LNCaP clone FGC (cell line): ENCODE results near the gene STK11.

Source experiments
- DNase-seq: peaks from one replicate; pipeline ENCODE4 v3.0.0-alpha.2; 2011; ENCODE audit warnings: low read depth
- H3K4me3 ChIP-seq: 2 replicates; pipeline ENCODE4 v1.5.1; 2011; ENCODE audit warnings: mild to moderate bottlenecking, low read depth, low read length, control low read depth
- TF ChIP-seq, protein P1 (sequence below): IDR thresholded peaks from 2 replicates; pipeline ENCODE4 v1.5.1; 2012; ENCODE audit warnings: mild to moderate bottlenecking; ENCODE audit not compliant: control insufficient read depth, insufficient read depth; ENCODE audit errors: extremely low read depth

The STK11 gene

DNA sequence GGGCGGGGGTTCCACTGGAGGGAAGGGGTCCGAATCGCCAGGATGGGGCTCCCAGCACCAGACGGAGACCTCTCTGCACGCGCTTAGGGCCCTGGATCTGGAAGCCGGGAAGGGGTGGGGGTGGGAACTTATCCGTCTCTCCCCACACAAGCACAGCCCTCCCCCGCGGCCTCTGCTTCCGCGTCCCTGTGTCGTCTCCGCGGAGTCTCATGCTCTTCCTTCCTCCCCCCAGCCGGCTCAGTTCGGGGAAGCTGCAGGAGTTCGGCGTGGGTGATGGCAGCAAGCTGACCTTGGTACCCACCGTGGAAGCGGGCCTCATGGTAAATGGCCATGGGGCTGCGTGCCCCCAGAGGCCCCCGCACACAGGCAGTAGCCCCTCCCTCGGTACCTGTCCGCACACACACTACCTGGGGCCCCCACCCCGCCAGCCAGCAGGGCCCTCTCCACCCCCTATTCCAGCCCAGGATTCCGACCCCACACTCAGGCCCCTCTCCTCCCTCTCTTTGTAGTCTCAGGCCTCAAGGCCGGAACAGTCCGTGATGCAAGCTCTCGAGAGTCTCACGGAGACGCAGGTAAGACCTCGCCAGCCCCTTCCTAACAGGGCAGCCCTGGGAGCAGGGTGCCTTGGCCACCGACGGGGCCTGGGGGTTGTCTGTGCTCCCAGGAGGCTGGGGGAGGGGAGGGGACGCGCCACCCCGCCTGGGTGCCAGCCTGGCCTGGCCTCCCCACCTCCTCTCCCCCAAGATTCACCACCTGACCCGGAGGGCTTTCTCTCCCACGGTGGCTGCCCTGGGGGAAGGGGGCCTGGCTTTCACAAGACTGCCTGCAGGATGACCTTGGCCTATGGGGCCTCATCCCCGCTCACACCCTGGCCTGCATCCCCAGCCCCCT, 46.0 kb downstream of the STK11 start:
- DNase-seq = no peak
- peak overlapping the region; percentile 80 for H3K4me3 ChIP-seq

DNA sequence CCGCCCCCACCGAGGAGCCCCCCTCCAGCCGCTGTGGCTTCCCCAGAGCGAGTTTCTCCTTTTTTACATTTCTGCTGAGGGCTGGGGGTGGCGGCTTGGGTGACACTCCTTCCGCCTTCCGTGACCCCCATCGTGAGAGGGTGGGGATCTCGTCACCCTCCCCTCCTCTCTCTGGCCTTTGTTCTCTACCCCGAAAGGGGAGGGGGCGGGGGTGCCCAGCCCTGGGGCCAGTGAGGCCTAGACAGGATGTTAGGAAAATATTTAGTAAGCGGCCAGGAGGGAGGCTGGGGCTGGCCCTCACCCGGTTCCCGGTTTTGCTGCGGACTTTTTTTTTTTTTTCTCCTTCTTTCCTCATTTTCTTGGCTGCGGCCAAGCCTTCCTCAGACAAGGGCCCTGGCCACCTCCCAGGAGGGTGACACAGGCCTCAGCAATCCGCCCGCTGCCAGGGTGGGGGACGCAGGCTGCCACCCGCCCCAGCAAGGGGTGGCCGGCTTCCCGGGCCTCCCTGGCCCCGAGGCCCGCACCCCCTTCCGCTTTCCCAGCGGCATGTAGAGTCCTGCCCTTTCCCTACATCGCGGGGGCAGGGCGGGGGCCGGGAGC, 46.7 kb downstream of the STK11 start:
- H3K4me3 ChIP-seq = peak overlapping the region; percentile 80
- no peak for DNase-seq

More for the DNA sequence above, 46.0 kb downstream of the STK11 start:
- TF ChIP-seq, protein P1, sequence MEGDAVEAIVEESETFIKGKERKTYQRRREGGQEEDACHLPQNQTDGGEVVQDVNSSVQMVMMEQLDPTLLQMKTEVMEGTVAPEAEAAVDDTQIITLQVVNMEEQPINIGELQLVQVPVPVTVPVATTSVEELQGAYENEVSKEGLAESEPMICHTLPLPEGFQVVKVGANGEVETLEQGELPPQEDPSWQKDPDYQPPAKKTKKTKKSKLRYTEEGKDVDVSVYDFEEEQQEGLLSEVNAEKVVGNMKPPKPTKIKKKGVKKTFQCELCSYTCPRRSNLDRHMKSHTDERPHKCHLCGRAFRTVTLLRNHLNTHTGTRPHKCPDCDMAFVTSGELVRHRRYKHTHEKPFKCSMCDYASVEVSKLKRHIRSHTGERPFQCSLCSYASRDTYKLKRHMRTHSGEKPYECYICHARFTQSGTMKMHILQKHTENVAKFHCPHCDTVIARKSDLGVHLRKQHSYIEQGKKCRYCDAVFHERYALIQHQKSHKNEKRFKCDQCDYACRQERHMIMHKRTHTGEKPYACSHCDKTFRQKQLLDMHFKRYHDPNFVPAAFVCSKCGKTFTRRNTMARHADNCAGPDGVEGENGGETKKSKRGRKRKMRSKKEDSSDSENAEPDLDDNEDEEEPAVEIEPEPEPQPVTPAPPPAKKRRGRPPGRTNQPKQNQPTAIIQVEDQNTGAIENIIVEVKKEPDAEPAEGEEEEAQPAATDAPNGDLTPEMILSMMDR = no peak

DNA sequence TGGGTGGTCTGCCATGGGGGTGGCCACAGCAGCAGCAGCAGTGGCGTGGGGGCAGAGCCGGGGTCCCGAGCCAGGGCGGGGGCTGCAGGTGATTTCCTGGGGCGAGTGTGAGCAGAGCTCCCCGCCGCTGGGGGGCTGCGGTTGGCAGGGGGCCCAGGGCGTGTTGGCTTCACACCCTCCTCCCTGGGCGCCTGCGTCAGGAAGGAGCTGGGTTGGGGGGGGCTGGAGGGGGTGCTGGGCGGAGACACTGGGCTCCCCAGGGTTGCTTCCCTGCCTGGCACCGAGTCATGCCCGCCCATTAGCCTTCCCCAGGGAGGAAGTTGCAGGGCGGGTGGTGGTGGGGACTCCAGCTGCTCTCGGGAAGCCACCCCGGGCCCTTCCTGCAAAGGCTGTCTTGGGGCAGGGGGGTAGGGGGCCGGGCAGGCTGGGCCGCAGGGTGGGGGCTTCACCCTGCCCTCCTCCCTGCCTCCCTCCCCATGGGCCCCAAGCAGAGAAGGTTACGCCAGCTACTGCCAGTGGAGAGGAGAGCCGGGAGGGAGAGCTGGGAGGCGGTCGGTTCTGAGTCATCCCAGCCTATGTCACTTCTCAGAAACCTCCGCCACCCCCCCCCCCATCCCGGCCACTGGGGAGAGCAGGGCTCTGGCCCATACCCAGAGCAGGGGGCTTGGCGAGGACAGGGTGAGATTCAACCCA, 47.4 kb downstream of the STK11 start:
- TF ChIP-seq, protein P1 = no peak
- H3K4me3 ChIP-seq = peak overlapping the region; percentile 80
- DNase-seq = no peak

More for the DNA sequence above, 46.7 kb downstream of the STK11 start:
- TF ChIP-seq, protein P1 = no peak

DNA sequence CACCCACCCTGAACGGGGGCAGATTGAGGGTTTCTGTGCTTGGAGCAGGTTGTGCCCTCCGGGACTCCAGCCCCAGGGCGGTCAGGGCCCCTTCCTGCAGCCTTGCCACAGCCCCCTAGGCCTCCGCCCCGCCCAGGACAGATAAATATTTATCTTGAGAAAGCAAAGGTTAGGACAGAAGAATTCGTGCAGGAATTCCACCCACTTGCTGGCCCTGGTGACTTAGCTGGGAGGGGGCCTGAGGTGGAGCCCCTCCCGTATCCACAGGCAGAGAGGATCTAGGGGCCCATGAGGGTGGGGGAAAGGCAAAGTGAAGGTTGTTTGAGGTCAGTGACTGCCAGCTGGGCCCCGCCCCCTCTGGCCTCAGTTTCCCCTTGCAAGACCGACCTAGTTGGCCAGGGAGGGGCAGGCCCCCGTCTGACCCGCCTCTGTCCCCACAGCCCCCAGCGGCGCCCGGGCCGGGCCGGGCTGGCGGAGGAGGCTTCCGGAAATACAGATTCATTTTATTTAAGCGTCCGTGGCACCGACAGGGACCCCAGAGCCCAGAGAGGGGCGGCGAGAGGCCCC, 48.0 kb downstream of the STK11 start:
- TF ChIP-seq, protein P1 = no peak
- no peak for DNase-seq
- peak overlapping the region; percentile 80 for H3K4me3 ChIP-seq

DNA sequence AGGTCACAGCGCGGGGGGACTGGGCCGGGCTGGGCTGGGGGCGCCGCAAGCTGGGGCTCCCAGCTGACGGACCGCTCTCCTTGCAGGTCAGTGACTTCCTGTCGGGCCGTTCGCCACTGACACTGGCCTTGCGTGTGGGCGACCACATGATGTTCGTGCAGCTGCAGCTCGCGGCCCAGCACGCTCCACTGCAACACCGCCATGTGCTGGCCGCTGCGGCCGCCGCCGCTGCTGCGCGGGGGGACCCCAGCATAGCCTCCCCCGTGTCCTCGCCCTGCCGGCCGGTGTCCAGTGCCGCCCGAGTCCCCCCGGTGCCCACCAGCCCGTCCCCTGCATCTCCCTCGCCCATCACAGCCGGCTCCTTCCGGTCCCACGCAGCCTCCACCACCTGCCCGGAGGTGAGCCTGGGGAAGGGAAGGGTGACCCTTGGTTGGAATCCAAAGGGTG, 48.5 kb downstream of the STK11 start:
- TF ChIP-seq, protein P1 = no peak
- no peak overlapping the region for H3K4me3 ChIP-seq
- no peak for DNase-seq

GRCh38 chr19:1254530-1255185, 49.1 kb downstream of the STK11 start:
- H3K4me3 ChIP-seq = no peak overlapping the region
- TF ChIP-seq, protein P1 = no peak
- no peak for DNase-seq
